ENCODE results near the gene DYNC2H1. TPM values are rescaled to one million over a fixed set of nuclear protein-coding genes. Genes with fewer than 3 reads are reported as not detected.

The DYNC2H1 gene
- total RNA-seq, 1 donor from 2014 or later, result 7.2 TPM

GRCh38 chr11:103234974-103235373 lies 125.7 kb downstream of the DYNC2H1 start:
- peaks cover 2% of the 10 kb centered on the region for H3K36me3 Mint-ChIP-seq (ENCODE audit: low read depth)
- H3K4me3 Mint-ChIP-seq (ENCODE audit: unreplicated experiment), result no peak overlapping the region
- no peaks in the 10 kb centered on the region for H3K4me1 Mint-ChIP-seq (ENCODE audit: low read depth)
- no peaks in the 10 kb centered on the region for H3K9me3 Mint-ChIP-seq (ENCODE audit: low read depth)
- TF ChIP-seq CTCF (IDR thresholded peaks at IDR 0.05), result no peak
- H3K27me3 Mint-ChIP-seq (ENCODE audit: low read depth), result no peaks in the 10 kb centered on the region
- H3K27ac Mint-ChIP-seq (ENCODE audit: unreplicated experiment), result no peak overlapping the region
- DNase-seq (ENCODE audit: low spot score), result no peak

- no peaks in the 10 kb centered on the region for H3K4me1 Mint-ChIP-seq (ENCODE audit: low read depth)
- H3K36me3 Mint-ChIP-seq (ENCODE audit: low read depth), result peaks cover 3% of the 10 kb centered on the region
- no peaks in the 10 kb centered on the region for H3K27me3 Mint-ChIP-seq (ENCODE audit: low read depth)
- no peak overlapping the region for H3K4me3 Mint-ChIP-seq (ENCODE audit: unreplicated experiment)
- no peak for TF ChIP-seq CTCF (IDR thresholded peaks at IDR 0.05)
- H3K9me3 Mint-ChIP-seq (ENCODE audit: low read depth), result no peaks in the 10 kb centered on the region
- no peak for DNase-seq (ENCODE audit: low spot score)
- H3K27ac Mint-ChIP-seq (ENCODE audit: unreplicated experiment), result no peak overlapping the region
These were observed 132.3 kb downstream of the DYNC2H1 start for GRCh38 chr11:103241574-103241973.

- no peaks in the 10 kb centered on the region for H3K9me3 Mint-ChIP-seq (ENCODE audit: low read depth)
- H3K4me1 Mint-ChIP-seq (ENCODE audit: low read depth), result no peaks in the 10 kb centered on the region
- H3K4me3 Mint-ChIP-seq (ENCODE audit: unreplicated experiment), result no peak overlapping the region
- H3K27ac Mint-ChIP-seq (ENCODE audit: unreplicated experiment), result no peak overlapping the region
- H3K36me3 Mint-ChIP-seq (ENCODE audit: low read depth), result peaks cover 2% of the 10 kb centered on the region
- no peaks in the 10 kb centered on the region for H3K27me3 Mint-ChIP-seq (ENCODE audit: low read depth)
- no peak for DNase-seq (ENCODE audit: low spot score)
- TF ChIP-seq CTCF (IDR thresholded peaks at IDR 0.05), result no peak
These were observed 144.9 kb downstream of the DYNC2H1 start for GRCh38 chr11:103254123-103254522.

- H3K4me3 Mint-ChIP-seq (ENCODE audit: unreplicated experiment), result no peak overlapping the region
- H3K27me3 Mint-ChIP-seq (ENCODE audit: low read depth), result no peaks in the 10 kb centered on the region
- no peak overlapping the region for H3K27ac Mint-ChIP-seq (ENCODE audit: unreplicated experiment)
- peak; percentile 78 for TF ChIP-seq CTCF (IDR thresholded peaks at IDR 0.05)
- H3K9me3 Mint-ChIP-seq (ENCODE audit: low read depth), result no peaks in the 10 kb centered on the region
- H3K4me1 Mint-ChIP-seq (ENCODE audit: low read depth), result no peaks in the 10 kb centered on the region
- no peak for DNase-seq (ENCODE audit: low spot score)
- H3K36me3 Mint-ChIP-seq (ENCODE audit: low read depth), result peaks cover 4% of the 10 kb centered on the region
These were observed 148.1 kb downstream of the DYNC2H1 start for GRCh38 chr11:103257360-103257759.

- Mint-ChIP-seq H3K9me3 (ENCODE audit: low read depth) (peaks cover 6% of the 10 kb centered on the region), H3K4me1 (ENCODE audit: low read depth) (no peaks in the 10 kb centered on the region), H3K4me3 (ENCODE audit: unreplicated experiment) (no peak overlapping the region), H3K27ac (ENCODE audit: unreplicated experiment) (no peak overlapping the region), H3K36me3 (ENCODE audit: low read depth) (peaks cover 7% of the 10 kb centered on the region), H3K27me3 (ENCODE audit: low read depth) (no peaks in the 10 kb centered on the region)
- DNase-seq (ENCODE audit: low spot score), result no peak
- TF ChIP-seq CTCF (IDR thresholded peaks at IDR 0.05), result no peak
These were observed 157.1 kb downstream of the DYNC2H1 start for GRCh38 chr11:103266167-103266831.
